Smooth muscle cell of the brain vasculature (primary cell): Measurements from ENCODE around the gene CTXN1.

Source experiments
- DNase-seq: peaks from one replicate; pipeline ENCODE4 v3.0.0-alpha.2; 2012; ENCODE audit warnings: low read depth, low spot score

The CTXN1 gene

DNA sequence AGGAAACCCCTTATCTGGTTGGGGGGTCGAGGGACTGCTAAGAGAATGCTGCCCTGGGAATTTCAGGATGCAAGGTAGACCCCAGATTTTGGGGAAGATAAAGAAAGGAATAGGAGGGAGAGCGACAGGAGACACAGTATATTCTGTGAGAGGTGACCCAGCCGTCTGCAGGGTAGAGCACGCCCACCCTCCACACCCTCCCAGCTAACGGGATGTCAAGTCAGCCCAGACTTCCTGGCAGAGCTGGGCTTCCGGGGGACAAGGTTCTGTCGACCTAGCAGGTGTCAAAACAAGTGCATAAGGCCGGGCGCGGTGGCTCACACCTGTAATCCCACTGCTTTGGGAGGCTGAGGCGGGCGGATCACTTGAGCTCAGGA is 51.0 kb downstream of the CTXN1 start:
- no peak for DNase-seq
